GM20000 (cell line): Measurements from ENCODE around the gene KCNK4.

ENCODE experiments used
- DNase-seq: peaks from one replicate; pipeline ENCODE4 v3.0.0; 2012; ENCODE audit warnings: low spot score
- CTCF ChIP-seq: IDR thresholded peaks from 2 replicates; pipeline ENCODE4 v1.5.1; 2012; ENCODE audit warnings: mild to moderate bottlenecking, control low read depth; ENCODE audit errors: extremely low read depth, missing control alignments

The KCNK4 gene

GRCh38 chr11:64255135-64256128, 35.7 kb upstream of the KCNK4 start:
- no peak for TF ChIP-seq CTCF
- no peak for DNase-seq

- no peak for DNase-seq
- no peak for TF ChIP-seq CTCF
Measured at GRCh38 chr11:64256300-64256699, 34.8 kb upstream of the KCNK4 start.

GRCh38 chr11:64258356-64258755, 32.7 kb upstream of the KCNK4 start:
- DNase-seq: no peak
- TF ChIP-seq CTCF: no peak

GRCh38 chr11:64258946-64259532, 32.1 kb upstream of the KCNK4 start:
- TF ChIP-seq CTCF: no peak
- no peak for DNase-seq

- peak; percentile 66 for DNase-seq
- TF ChIP-seq CTCF: no peak
Measured at GRCh38 chr11:64259533-64260067, 31.5 kb upstream of the KCNK4 start.

GRCh38 chr11:64260147-64260708, 30.9 kb upstream of the KCNK4 start:
- DNase-seq: peak; percentile 66
- no peak for TF ChIP-seq CTCF
